OCI-M2 (cell line): ENCODE results near the gene OAS1.
"Not testable (repeated sequence)": the region's sequence is repeated elsewhere in the genome, so short reads cannot be mapped to it uniquely, and the experiment has no call there.

Experiments used
- DNase-seq: peaks from one replicate; lab custom pipeline; 2025; ENCODE audit not compliant: unreplicated experiment; lab: John Stamatoyannopoulos, UW

The OAS1 gene

GRCh38 chr12:112936264-112936663 is 29.5 kb downstream of the OAS1 start:
- no peak for DNase-seq

- no peak for DNase-seq
Measured at GRCh38 chr12:112936927-112937326, 30.2 kb downstream of the OAS1 start.

- no peak for DNase-seq
Measured at GRCh38 chr12:112937741-112938719, 31.3 kb downstream of the OAS1 start, which contains the start of gene OAS3. OAS3 (plus strand) TSS chr12:112938474; CDS start chr12:112938531, 57 bp downstream.

GRCh38 chr12:112938751-112939150 is 32.0 kb downstream of the OAS1 start:
- DNase-seq: no peak

- DNase-seq: no peak
Measured at GRCh38 chr12:112939761-112940381, 33.1 kb downstream of the OAS1 start.

- DNase-seq: no peak
Measured at GRCh38 chr12:112941528-112942335, 35.0 kb downstream of the OAS1 start.

GRCh38 chr12:112942572-112942971 is 35.8 kb downstream of the OAS1 start:
- no peak for DNase-seq

- DNase-seq: no peak
Measured at GRCh38 chr12:112944024-112944690, 37.4 kb downstream of the OAS1 start.

- DNase-seq: no peak
Measured at GRCh38 chr12:112945515-112945914, 38.8 kb downstream of the OAS1 start.

- no peak for DNase-seq
Measured at GRCh38 chr12:112946236-112947000, 39.7 kb downstream of the OAS1 start.

GRCh38 chr12:112947314-112947713 is 40.6 kb downstream of the OAS1 start:
- DNase-seq: no peak

GRCh38 chr12:112947761-112948160 is 41.0 kb downstream of the OAS1 start:
- no peak for DNase-seq

GRCh38 chr12:112948806-112949205 is 42.0 kb downstream of the OAS1 start:
- DNase-seq: no peak

- no peak for DNase-seq
Measured at GRCh38 chr12:112950701-112951100, 43.9 kb downstream of the OAS1 start.

GRCh38 chr12:112957125-112957524 is 50.4 kb downstream of the OAS1 start:
- DNase-seq: not testable (repeated sequence)

- no peak for DNase-seq
Measured at GRCh38 chr12:112961074-112961473, 54.3 kb downstream of the OAS1 start.

GRCh38 chr12:112961536-112961935 is 54.8 kb downstream of the OAS1 start:
- DNase-seq: no peak

GRCh38 chr12:112962561-112962960 is 55.8 kb downstream of the OAS1 start:
- DNase-seq: no peak

- no peak for DNase-seq
Measured at GRCh38 chr12:112963227-112963861, 56.6 kb downstream of the OAS1 start.
